GM13976 (cell line): ENCODE data around the gene MYCBP2.

ENCODE experiments used
- DNase-seq: peaks from one replicate; pipeline ENCODE4 v3.0.0; 2012; ENCODE audit warnings: low spot score
- in situ Hi-C: fragments of 300-500 bp; cut with MboI; formaldehyde crosslinking; loops from one replicate; pipeline ENCODE4 v1.12.0; 2022; ENCODE audit warnings: low sequenced_read_pairs, mixed read lengths, inconsistent platforms; ENCODE audit not compliant: unreplicated experiment
- TF ChIP-seq, protein P1 (sequence below): IDR thresholded peaks from 2 replicates; pipeline ENCODE4 v1.5.1; 2012; ENCODE audit warnings: borderline replicate concordance, mild to moderate bottlenecking; ENCODE audit not compliant: insufficient read depth; ENCODE audit errors: extremely low read depth, missing control alignments, control extremely low read depth

The MYCBP2 gene

DNA sequence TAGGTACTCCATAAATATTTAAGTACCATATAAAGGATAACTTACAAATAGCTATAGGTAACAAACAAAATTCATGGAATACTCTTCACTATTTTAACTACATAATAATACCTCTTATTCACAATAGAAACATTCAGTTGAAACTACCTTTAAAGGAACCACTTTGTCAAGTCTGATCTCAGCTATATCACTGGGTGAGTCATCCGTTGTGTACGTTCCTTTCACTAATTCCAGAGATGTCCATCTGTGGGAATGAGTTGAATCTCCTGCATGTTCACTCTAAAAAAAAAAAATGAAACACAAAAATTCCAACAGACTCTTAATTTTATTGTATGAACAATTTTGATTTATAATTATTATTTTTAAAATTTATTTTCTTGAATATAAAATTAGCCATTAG lies 150.5 kb downstream of the MYCBP2 start:
- no peak for DNase-seq
- in situ Hi-C loops: no loop called here
- TF ChIP-seq, protein P1, sequence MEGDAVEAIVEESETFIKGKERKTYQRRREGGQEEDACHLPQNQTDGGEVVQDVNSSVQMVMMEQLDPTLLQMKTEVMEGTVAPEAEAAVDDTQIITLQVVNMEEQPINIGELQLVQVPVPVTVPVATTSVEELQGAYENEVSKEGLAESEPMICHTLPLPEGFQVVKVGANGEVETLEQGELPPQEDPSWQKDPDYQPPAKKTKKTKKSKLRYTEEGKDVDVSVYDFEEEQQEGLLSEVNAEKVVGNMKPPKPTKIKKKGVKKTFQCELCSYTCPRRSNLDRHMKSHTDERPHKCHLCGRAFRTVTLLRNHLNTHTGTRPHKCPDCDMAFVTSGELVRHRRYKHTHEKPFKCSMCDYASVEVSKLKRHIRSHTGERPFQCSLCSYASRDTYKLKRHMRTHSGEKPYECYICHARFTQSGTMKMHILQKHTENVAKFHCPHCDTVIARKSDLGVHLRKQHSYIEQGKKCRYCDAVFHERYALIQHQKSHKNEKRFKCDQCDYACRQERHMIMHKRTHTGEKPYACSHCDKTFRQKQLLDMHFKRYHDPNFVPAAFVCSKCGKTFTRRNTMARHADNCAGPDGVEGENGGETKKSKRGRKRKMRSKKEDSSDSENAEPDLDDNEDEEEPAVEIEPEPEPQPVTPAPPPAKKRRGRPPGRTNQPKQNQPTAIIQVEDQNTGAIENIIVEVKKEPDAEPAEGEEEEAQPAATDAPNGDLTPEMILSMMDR: no peak

GRCh38 chr13:77172650-77173049 lies 154.2 kb downstream of the MYCBP2 start:
- TF ChIP-seq, protein P1: no peak
- in situ Hi-C loops: no loop called here
- DNase-seq: no peak

GRCh38 chr13:77171451-77171850 lies 155.4 kb downstream of the MYCBP2 start:
- in situ Hi-C loops: no loop called here
- TF ChIP-seq, protein P1: no peak
- DNase-seq: no peak

GRCh38 chr13:77168237-77168636 lies 158.7 kb downstream of the MYCBP2 start:
- in situ Hi-C loops: no loop called here
- DNase-seq: no peak
- TF ChIP-seq, protein P1: no peak

GRCh38 chr13:77150651-77151050 lies 176.2 kb downstream of the MYCBP2 start:
- in situ Hi-C loops: no loop called here
- TF ChIP-seq, protein P1: no peak

GRCh38 chr13:77143431-77143830 lies 183.5 kb downstream of the MYCBP2 start:
- no peak for DNase-seq
- in situ Hi-C loops: no loop called here
- TF ChIP-seq, protein P1: no peak

More at GRCh38 chr13:77150651-77151050, 176.2 kb downstream of the MYCBP2 start:
- no peak for DNase-seq

DNA sequence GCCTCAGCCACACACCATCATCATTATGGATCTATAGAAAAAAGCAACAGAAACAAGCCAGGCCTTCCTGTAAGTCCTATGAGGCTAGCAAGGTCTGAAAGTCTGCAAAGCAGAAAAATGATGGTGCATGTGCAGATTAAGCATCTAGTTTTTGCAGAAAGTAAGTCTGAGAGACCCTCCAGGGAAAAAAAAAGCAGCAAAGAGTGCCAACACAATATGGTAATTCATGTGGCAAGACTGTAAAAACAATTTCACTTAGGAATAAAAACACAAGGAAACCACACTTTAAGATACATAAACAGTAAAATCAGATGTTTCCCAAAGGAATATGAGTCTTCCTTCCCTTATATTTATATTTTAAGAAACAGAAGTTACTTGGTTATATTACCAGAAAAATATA lies 187.6 kb downstream of the MYCBP2 start:
- TF ChIP-seq, protein P1: no peak
- in situ Hi-C loops: no loop called here
- DNase-seq: no peak
